Loucy (cell line): ENCODE measurements around the gene SUN2.

Source experiments
- H2AFZ ChIP-seq: fragments of 200-600 bp; sonication (generic); 2 replicates; pipeline ENCODE4 v1.6.0; 2016; ENCODE audit warnings: antibody characterized with exemption, mild to moderate bottlenecking, low read length, moderate library complexity
- H3F3A ChIP-seq: fragments of 200-600 bp; 2 replicates; pipeline ENCODE4 v1.6.0; 2016; ENCODE audit warnings: antibody characterized with exemption, low read depth, mild to moderate bottlenecking
- H3K27me3 ChIP-seq: fragments of 200-600 bp; sonication (generic); 2 replicates; pipeline ENCODE4 v1.6.1; 2014; ENCODE audit warnings: low read length, mild to moderate bottlenecking; ENCODE audit not compliant: insufficient read depth, poor library complexity, severe bottlenecking
- H3K36me3 ChIP-seq: fragments of 200-600 bp; sonication (generic); 2 replicates; pipeline ENCODE4 v1.6.1; 2016; ENCODE audit warnings: low read length; ENCODE audit not compliant: insufficient read depth
- H3K4me1 ChIP-seq: fragments of 200-600 bp; sonication (generic); 2 replicates; pipeline ENCODE4 v1.5.1; 2014; ENCODE audit warnings: low read length, mild to moderate bottlenecking; ENCODE audit not compliant: insufficient read depth, poor library complexity, severe bottlenecking
- H3K4me2 ChIP-seq: fragments of 200-600 bp; sonication (generic); 2 replicates; pipeline ENCODE4 v1.6.0; 2014; ENCODE audit warnings: antibody characterized with exemption, low read length, low read depth, mild to moderate bottlenecking; ENCODE audit not compliant: poor library complexity, severe bottlenecking
- H3K4me3 ChIP-seq: fragments of 200-600 bp; sonication (generic); 2 replicates; pipeline ENCODE4 v1.5.1; 2014; ENCODE audit warnings: low read length, mild to moderate bottlenecking, mixed read lengths; ENCODE audit not compliant: poor library complexity, severe bottlenecking
- H3K79me2 ChIP-seq: fragments of 200-600 bp; sonication (generic); 2 replicates; pipeline ENCODE4 v1.6.1; 2014; ENCODE audit warnings: low read length; ENCODE audit not compliant: insufficient read depth
- H3K9ac ChIP-seq: fragments of 200-600 bp; sonication (generic); 2 replicates; pipeline ENCODE4 v1.6.0; 2014; ENCODE audit warnings: mild to moderate bottlenecking, low read depth, low read length, moderate library complexity; ENCODE audit not compliant: poor library complexity, severe bottlenecking
- H3K9me2 ChIP-seq: fragments of 200-600 bp; sonication (generic); replicated peaks from 2 replicates; pipeline ENCODE4 v1.6.1; 2016; ENCODE audit warnings: low read depth, low read length, mixed read lengths
- H3K9me3 ChIP-seq: fragments of 200-600 bp; sonication (generic); 2 replicates; pipeline ENCODE4 v1.6.1; 2014; ENCODE audit warnings: mild to moderate bottlenecking, antibody characterized with exemption, low read length, low read depth; ENCODE audit not compliant: insufficient read depth
- H4K20me1 ChIP-seq: fragments of 200-600 bp; sonication (generic); 2 replicates; pipeline ENCODE4 v1.6.0; 2014; ENCODE audit warnings: antibody characterized with exemption, low read length, mild to moderate bottlenecking; ENCODE audit not compliant: insufficient read depth, poor library complexity, severe bottlenecking
- EZH2phosphoT487 ChIP-seq: fragments of 200-600 bp; IDR thresholded peaks from 2 replicates; pipeline ENCODE4 v1.6.1; 2018; ENCODE audit warnings: antibody characterized with exemption, mild to moderate bottlenecking, moderate library complexity, borderline replicate concordance
- TF ChIP-seq, protein P1 (sequence below): fragments of 200-600 bp; sonication (generic); conservative IDR thresholded peaks from 2 replicates; pipeline ENCODE4 v1.5.1; 2014; ENCODE audit warnings: mild to moderate bottlenecking, antibody characterized with exemption, low read length

SUN2 gene

DNA sequence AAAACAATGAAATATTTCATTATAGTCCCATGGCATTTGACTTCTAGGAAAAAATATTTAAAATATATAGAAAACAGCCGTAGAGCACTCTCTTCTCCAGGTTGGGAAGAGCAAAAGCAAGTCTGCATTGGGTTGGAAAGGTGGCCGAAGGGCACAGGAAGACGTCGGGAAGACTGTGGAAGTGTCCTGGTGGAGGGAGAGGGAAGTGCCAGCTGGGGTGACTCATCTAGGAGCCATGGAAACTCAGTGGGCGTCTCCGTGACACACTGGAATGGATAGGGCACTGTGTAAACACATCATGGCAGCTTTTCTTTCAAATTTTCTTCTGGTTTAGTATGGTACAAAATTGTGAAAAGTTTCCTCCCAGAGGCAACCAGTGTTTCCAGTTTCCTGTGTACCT lies 37.4 kb downstream of the SUN2 start:
- Histone ChIP-seq H2AFZ (no peak overlapping the region), H3K9ac (no peak overlapping the region), H3K79me2 (peaks cover 31% of the 10 kb centered on the region), H3K9me2 (no peaks in the 10 kb centered on the region), H3K36me3 (peaks cover 69% of the 10 kb centered on the region; the same call in 1 of the 2 replicates), H3K9me3 (no peaks in the 10 kb centered on the region), H3K4me2 (no peak overlapping the region), H3K27me3 (no peaks in the 10 kb centered on the region), H3K4me3 (no peak overlapping the region), H3K4me1 (peaks cover 16% of the 10 kb centered on the region), H4K20me1 (peaks cover 22% of the 10 kb centered on the region), H3F3A (no peaks in the 10 kb centered on the region)
- TF ChIP-seq, protein P1, sequence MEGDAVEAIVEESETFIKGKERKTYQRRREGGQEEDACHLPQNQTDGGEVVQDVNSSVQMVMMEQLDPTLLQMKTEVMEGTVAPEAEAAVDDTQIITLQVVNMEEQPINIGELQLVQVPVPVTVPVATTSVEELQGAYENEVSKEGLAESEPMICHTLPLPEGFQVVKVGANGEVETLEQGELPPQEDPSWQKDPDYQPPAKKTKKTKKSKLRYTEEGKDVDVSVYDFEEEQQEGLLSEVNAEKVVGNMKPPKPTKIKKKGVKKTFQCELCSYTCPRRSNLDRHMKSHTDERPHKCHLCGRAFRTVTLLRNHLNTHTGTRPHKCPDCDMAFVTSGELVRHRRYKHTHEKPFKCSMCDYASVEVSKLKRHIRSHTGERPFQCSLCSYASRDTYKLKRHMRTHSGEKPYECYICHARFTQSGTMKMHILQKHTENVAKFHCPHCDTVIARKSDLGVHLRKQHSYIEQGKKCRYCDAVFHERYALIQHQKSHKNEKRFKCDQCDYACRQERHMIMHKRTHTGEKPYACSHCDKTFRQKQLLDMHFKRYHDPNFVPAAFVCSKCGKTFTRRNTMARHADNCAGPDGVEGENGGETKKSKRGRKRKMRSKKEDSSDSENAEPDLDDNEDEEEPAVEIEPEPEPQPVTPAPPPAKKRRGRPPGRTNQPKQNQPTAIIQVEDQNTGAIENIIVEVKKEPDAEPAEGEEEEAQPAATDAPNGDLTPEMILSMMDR = no peak
- no peak for TF ChIP-seq EZH2phosphoT487

DNA sequence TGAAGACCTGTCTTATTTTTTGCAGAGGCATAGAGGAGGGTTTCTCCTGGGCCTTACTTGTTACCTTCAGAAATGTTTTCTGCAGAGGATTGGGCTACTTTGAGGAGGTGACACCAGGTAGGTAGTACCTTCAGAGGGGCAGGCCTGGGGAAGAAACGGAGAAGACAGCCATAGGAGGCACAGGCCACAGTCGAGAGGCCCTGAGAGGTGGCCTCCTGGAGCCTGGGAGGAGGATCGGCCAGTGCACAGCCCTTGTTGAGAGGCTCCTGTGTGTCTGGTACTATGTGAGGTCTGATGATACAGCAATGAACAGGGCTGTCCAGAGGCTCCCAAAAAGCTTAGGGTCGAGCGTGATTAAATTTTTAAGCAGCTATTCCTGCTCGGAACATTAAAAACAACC lies 38.6 kb downstream of the SUN2 start:
- no peaks in the 10 kb centered on the region for H3K9me3 ChIP-seq
- H4K20me1 ChIP-seq = peaks cover 33% of the 10 kb centered on the region
- no peaks in the 10 kb centered on the region for H3K27me3 ChIP-seq
- H3K79me2 ChIP-seq = peaks cover 42% of the 10 kb centered on the region
- no peaks in the 10 kb centered on the region for H3K9me2 ChIP-seq
- no peak for TF ChIP-seq EZH2phosphoT487
- TF ChIP-seq, protein P1 = no peak
- no peak overlapping the region for H3K4me2 ChIP-seq
- H3K4me1 ChIP-seq = peaks cover 28% of the 10 kb centered on the region
- peaks cover 58% of the 10 kb centered on the region; the same call in 1 of the 2 replicates for H3K36me3 ChIP-seq
- H3K4me3 ChIP-seq = no peak overlapping the region
- no peak overlapping the region for H3K9ac ChIP-seq
- no peaks in the 10 kb centered on the region for H3F3A ChIP-seq
- H2AFZ ChIP-seq = no peak overlapping the region

DNA sequence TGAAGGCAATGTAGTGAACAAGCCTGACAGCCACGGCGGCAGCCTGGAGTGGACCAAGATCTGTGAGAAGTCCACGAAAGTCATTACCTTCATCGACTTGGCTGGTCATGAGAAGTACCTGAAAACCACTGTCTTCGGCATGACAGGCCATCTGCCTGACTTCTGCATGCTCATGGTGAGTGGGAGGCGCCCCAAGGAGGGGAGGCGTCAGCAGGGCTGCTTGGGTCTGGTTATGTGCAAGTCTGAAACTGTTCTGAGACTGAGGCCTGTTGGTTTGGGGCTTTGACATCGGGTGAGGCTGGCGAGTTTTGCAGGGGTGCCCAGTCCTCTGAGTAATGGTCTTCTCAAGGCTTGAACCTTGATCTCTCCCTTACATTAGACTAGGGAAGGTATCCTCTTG lies 39.0 kb downstream of the SUN2 start:
- Histone ChIP-seq H3K9me2 (no peaks in the 10 kb centered on the region), H3K79me2 (peaks cover 46% of the 10 kb centered on the region), H3F3A (no peaks in the 10 kb centered on the region), H3K4me1 (peaks cover 31% of the 10 kb centered on the region), H3K4me3 (no peak overlapping the region), H2AFZ (no peak overlapping the region), H3K27me3 (no peaks in the 10 kb centered on the region), H3K4me2 (no peak overlapping the region), H3K36me3 (peaks cover 53% of the 10 kb centered on the region; the same call in 1 of the 2 replicates), H3K9me3 (no peaks in the 10 kb centered on the region), H3K9ac (no peak overlapping the region), H4K20me1 (peaks cover 36% of the 10 kb centered on the region)
- TF ChIP-seq, protein P1 = no peak
- TF ChIP-seq EZH2phosphoT487 = no peak
